K562 (cell line): ENCODE measurements around the gene MCIDAS. TPM values are rescaled to one million over a fixed set of nuclear protein-coding genes. Genes with fewer than 3 reads are reported as not detected.

Experiments used
- ADNP ChIP-seq: fragments of 200-800 bp; sonication (Bioruptor generic); IDR thresholded peaks from 2 replicates; pipeline ENCODE4 v1.6.1; 2016; ENCODE audit warnings: missing genetic modification characterization, missing compliant biosample characterization
- CREB1 ChIP-seq, 2 experiments: sonication (generic) in 1 of 2; formaldehyde crosslinking in 1 of 2; IDR thresholded peaks; 2 replicates each; pipeline versions ENCODE4 v1.6.1 to v1.8.0; 2012 to 2022; ENCODE audit warnings: inconsistent platforms in 1 of 2, mild to moderate bottlenecking in 1 of 2, missing genetic modification reagents in 1 of 2, moderate library complexity in 1 of 2
- DIDO1 ChIP-seq: fragments of 450-650 bp; IDR thresholded peaks from 2 replicates; pipeline ENCODE4 v1.6.1; 2016; ENCODE audit warnings: low read depth, missing biosample characterization, missing genetic modification characterization
- GABPB2 ChIP-seq: fragments of 250-450 bp; sonication (Bioruptor Pico); conservative IDR thresholded peaks from 2 replicates; pipeline ENCODE4 v1.5.1; 2021; ENCODE audit warnings: mild to moderate bottlenecking
- KDM2B ChIP-seq: fragments of 250-450 bp; sonication (Bioruptor Pico); IDR thresholded peaks from 2 replicates; pipeline ENCODE4 v1.8.0; 2021; ENCODE audit warnings: mild to moderate bottlenecking, moderate library complexity
- NFRKB ChIP-seq: fragments of 450-650 bp; IDR thresholded peaks from 2 replicates; pipeline ENCODE4 v1.6.1; 2016; ENCODE audit warnings: low read depth
- OTX1 ChIP-seq: fragments of 450-650 bp; formaldehyde crosslinking; IDR thresholded peaks from 2 replicates; pipeline ENCODE4 v1.4.0; 2022; ENCODE audit warnings: mild to moderate bottlenecking
- PHB ChIP-seq: fragments of 250-450 bp; sonication (Bioruptor Pico); IDR thresholded peaks from 2 replicates; pipeline ENCODE4 v1.5.0; 2021
- RAD21 ChIP-seq, 2 experiments: fragments of 250-450 bp in 1 of 2; fragments of 450-650 bp in 1 of 2; sonication (Bioruptor Pico) in 1 of 2; formaldehyde crosslinking in 1 of 2; IDR thresholded peaks in 1 of 2; conservative IDR thresholded peaks in 1 of 2; 2 replicates each; pipeline versions ENCODE4 v1.4.0 to v1.8.0; 2020 to 2022; ENCODE audit warnings: mild to moderate bottlenecking in 2 of 2, moderate library complexity in 1 of 2
- RBM25 ChIP-seq: fragments of 200-400 bp; formaldehyde crosslinking; IDR thresholded peaks from 2 replicates; pipeline ENCODE4 v1.6.1; 2018; ENCODE audit warnings: low read length, low read depth, moderate library complexity; ENCODE audit not compliant: severe bottlenecking
- SMAD1 ChIP-seq: fragments of 150-350 bp; IDR thresholded peaks from 2 replicates; pipeline ENCODE4 v1.6.1; 2014; ENCODE audit warnings: low read length, low read depth; ENCODE audit not compliant: partially characterized antibody
- ZNF121 ChIP-seq: sonication (generic); formaldehyde crosslinking; conservative IDR thresholded peaks from 2 replicates; pipeline ENCODE4 v1.8.0; 2022; ENCODE audit warnings: missing genetic modification reagents
- ZNF263 ChIP-seq: sonication (generic); formaldehyde crosslinking; IDR thresholded peaks from 2 replicates; pipeline ENCODE4 v1.8.0; 2022; ENCODE audit warnings: mild to moderate bottlenecking, missing genetic modification reagents, borderline replicate concordance
- ZNF444 ChIP-seq: fragments of 250-450 bp; sonication (Bioruptor Pico); IDR thresholded peaks from 2 replicates; pipeline ENCODE4 v1.4.0; 2020; ENCODE audit warnings: mild to moderate bottlenecking, moderate library complexity
- ZNF57 ChIP-seq: fragments of 450-650 bp; formaldehyde crosslinking; IDR thresholded peaks from 2 replicates; pipeline ENCODE4 v1.4.0; 2020; ENCODE audit warnings: mild to moderate bottlenecking, moderate library complexity
- polyA plus RNA-seq, 8 experiments: library from polyadenylated mRNA; depleted of rRNA in 4 of 8; stranded (reverse) in 5 of 8; unstranded in 3 of 8; fragments of >200 nt; fragmentation: Nextera tagmentation in 2 of 8; fragmentation: Illumina TruSeq in 1 of 8; extraction: Ambion mirVana in 2 of 8; extraction: Trizol in 1 of 8; gene quantifications; 2 replicates each; pipeline versions ENCODE4 v1.2.1 to v1.2.3, GENCODE V29; 2011 to 2014; ENCODE audit warnings: inconsistent platforms in 1 of 8, missing spikeins in 1 of 8
- total RNA-seq, 7 experiments: library from RNA; depleted of rRNA in 6 of 7; stranded (reverse); fragments of >200 nt in 6 of 7; fragmentation: Illumina TruSeq in 2 of 7; extraction: Trizol in 2 of 7; gene quantifications; 2 replicates each; pipeline versions ENCODE4 v1.2.1 to v1.2.3, GENCODE V29; 2011 to 2021; ENCODE audit warnings: low replicate concordance in 1 of 7
- TF ChIP-seq, protein P1 (sequence below): fragments of 200-400 bp; formaldehyde crosslinking; IDR thresholded peaks from 2 replicates; pipeline ENCODE4 v1.6.1; 2017; ENCODE audit warnings: mild to moderate bottlenecking, low read depth, low read length, moderate library complexity
- TF ChIP-seq, protein P2 (sequence below): fragments of 250-450 bp; sonication (Bioruptor Pico); IDR thresholded peaks from 2 replicates; pipeline ENCODE4 v1.9.0; 2021; ENCODE audit warnings: mild to moderate bottlenecking, inconsistent platforms
- TF ChIP-seq, protein P3 (sequence below), 3 experiments: fragments of 200-800 bp in 1 of 3; fragments of 250-450 bp in 1 of 3; fragments of 450-650 bp in 1 of 3; sonication (Bioruptor Pico) in 1 of 3; sonication (Bioruptor generic) in 1 of 3; formaldehyde crosslinking in 1 of 3; IDR thresholded peaks; 2 replicates each; pipeline versions ENCODE4 v1.6.1 to v1.8.0; 2016 to 2022; ENCODE audit warnings: mild to moderate bottlenecking in 2 of 3, missing genetic modification characterization in 2 of 3, missing compliant biosample characterization in 1 of 3, moderate library complexity in 1 of 3

Gene MCIDAS
- total and polyA plus RNA-seq, 9 of the 15 experiments (the other 6 are each of a cell fraction or from before 2014, with no cell fraction given): 0.07 to 1.5 (median 0.69) TPM

GRCh38 chr5:55226934-55227663, at the start of gene MCIDAS (continued):
- TF ChIP-seq, protein P1, sequence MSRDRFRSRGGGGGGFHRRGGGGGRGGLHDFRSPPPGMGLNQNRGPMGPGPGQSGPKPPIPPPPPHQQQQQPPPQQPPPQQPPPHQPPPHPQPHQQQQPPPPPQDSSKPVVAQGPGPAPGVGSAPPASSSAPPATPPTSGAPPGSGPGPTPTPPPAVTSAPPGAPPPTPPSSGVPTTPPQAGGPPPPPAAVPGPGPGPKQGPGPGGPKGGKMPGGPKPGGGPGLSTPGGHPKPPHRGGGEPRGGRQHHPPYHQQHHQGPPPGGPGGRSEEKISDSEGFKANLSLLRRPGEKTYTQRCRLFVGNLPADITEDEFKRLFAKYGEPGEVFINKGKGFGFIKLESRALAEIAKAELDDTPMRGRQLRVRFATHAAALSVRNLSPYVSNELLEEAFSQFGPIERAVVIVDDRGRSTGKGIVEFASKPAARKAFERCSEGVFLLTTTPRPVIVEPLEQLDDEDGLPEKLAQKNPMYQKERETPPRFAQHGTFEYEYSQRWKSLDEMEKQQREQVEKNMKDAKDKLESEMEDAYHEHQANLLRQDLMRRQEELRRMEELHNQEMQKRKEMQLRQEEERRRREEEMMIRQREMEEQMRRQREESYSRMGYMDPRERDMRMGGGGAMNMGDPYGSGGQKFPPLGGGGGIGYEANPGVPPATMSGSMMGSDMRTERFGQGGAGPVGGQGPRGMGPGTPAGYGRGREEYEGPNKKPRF: no peak
- TF ChIP-seq GABPB2 (CRISPR knock-in tag) (no peak), KDM2B (CRISPR knock-in tag) (0 out of 2 replicates have a peak, but pooled peaks have one; percentile 2), NFRKB (no peak), ZNF444 (CRISPR knock-in tag) (peak; percentile 96), ZNF121 (CRISPR knock-in tag) (no peak), OTX1 (0 out of 2 replicates have a peak, but pooled peaks have one; percentile 17), ZNF263 (CRISPR knock-in tag) (peak; percentile 64; the same call in 1 of the 2 replicates), PHB (CRISPR knock-in tag) (no peak), RAD21 (CRISPR knock-in tag; conservative IDR thresholded peaks at IDR 0.05 in 1 of 2, IDR thresholded peaks at IDR 0.05 in 1 of 2) (peak in 1 of 2 experiments; percentile 17; a peak in 1 of 4 replicates), SMAD1 (peak; percentile 12), ADNP (tag) (no peak), CREB1 (IDR thresholded peaks at IDR 0.05) (peak; percentile 70), CREB1 (CRISPR knock-in tag; IDR thresholded peaks at IDR 0.05) (peak; percentile 75), ZNF57 (CRISPR knock-in tag) (no peak), DIDO1 (tag) (no peak), RBM25 (no peak)
- TF ChIP-seq, protein P2, sequence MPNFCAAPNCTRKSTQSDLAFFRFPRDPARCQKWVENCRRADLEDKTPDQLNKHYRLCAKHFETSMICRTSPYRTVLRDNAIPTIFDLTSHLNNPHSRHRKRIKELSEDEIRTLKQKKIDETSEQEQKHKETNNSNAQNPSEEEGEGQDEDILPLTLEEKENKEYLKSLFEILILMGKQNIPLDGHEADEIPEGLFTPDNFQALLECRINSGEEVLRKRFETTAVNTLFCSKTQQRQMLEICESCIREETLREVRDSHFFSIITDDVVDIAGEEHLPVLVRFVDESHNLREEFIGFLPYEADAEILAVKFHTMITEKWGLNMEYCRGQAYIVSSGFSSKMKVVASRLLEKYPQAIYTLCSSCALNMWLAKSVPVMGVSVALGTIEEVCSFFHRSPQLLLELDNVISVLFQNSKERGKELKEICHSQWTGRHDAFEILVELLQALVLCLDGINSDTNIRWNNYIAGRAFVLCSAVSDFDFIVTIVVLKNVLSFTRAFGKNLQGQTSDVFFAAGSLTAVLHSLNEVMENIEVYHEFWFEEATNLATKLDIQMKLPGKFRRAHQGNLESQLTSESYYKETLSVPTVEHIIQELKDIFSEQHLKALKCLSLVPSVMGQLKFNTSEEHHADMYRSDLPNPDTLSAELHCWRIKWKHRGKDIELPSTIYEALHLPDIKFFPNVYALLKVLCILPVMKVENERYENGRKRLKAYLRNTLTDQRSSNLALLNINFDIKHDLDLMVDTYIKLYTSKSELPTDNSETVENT (CRISPR knock-in tag): no peak
- TF ChIP-seq, protein P3, sequence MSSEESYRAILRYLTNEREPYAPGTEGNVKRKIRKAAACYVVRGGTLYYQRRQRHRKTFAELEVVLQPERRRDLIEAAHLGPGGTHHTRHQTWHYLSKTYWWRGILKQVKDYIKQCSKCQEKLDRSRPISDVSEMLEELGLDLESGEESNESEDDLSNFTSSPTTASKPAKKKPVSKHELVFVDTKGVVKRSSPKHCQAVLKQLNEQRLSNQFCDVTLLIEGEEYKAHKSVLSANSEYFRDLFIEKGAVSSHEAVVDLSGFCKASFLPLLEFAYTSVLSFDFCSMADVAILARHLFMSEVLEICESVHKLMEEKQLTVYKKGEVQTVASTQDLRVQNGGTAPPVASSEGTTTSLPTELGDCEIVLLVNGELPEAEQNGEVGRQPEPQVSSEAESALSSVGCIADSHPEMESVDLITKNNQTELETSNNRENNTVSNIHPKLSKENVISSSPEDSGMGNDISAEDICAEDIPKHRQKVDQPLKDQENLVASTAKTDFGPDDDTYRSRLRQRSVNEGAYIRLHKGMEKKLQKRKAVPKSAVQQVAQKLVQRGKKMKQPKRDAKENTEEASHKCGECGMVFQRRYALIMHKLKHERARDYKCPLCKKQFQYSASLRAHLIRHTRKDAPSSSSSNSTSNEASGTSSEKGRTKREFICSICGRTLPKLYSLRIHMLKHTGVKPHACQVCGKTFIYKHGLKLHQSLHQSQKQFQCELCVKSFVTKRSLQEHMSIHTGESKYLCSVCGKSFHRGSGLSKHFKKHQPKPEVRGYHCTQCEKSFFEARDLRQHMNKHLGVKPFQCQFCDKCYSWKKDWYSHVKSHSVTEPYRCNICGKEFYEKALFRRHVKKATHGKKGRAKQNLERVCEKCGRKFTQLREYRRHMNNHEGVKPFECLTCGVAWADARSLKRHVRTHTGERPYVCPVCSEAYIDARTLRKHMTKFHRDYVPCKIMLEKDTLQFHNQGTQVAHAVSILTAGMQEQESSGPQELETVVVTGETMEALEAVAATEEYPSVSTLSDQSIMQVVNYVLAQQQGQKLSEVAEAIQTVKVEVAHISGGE (CRISPR knock-in tag; IDR thresholded peaks at IDR 0.05): no peak
